HG02870 (cell line): ENCODE measurements around the gene TOMM6.

ENCODE experiments used
- ATAC-seq: cut with Tn5 transposase; IDR thresholded peaks from one replicate; pipeline ENCODE4 v1.9.1; 2021; ENCODE audit warnings: mild to moderate bottlenecking, moderate library complexity; ENCODE audit not compliant: unreplicated experiment

The TOMM6 gene

DNA sequence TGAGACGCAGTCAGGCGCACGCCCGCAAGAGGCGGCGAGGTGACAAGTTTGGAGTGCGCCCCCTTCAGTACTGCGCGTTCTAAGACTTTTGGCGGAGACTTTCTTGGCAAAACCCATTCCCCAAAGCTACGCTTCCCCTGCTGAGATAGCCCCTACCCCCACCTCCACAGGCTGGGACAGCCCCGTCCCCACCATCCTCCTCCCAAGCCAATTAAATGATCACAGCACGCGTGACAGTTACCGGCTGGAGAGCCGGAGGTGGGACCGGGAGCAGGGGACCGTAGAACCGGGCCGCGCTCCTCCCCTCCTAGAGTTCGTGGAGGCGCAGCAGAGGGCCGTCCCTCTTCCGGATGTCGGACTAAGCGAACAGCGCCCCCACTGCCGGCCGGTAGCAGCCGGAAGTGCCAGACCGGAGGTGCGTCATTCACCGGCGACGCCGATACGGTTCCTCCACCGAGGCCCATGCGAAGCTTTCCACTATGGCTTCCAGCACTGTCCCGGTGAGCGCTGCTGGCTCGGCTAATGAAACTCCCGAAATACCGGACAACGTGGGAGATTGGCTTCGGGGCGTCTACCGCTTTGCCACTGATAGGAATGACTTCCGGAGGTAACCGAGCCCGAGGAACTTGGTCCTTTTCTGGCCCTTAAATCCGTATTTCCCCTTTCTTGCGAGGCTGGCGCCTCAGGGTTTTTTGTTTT lies at the start of gene TOMM6:
Gene TOMM6, plus strand, starts transcription at position 476 of the 699 bp plus-strand sequence. Its CDS starts 4 bp downstream, at position 480.
- ATAC-seq = peak; percentile 79

DNA sequence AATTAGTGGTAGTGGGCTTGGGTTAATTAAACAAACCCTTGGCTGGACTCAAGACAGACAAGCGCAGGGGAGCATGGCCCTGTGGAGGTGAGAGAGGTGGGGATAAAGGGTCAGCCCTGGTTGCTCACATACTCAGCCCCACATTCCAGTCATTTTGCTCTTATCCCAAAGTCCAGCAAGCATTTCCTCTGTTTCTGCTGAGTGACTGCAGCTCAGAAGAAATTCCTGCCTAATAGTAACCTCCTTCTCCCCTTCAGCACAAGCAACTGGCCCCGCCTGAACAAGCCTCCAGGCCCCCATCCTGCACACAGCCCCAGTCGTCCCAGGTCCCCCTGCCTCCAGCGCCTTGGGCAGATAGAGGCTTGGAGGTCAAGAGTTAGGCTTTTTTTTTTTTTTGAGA lies 48.5 kb upstream of the TOMM6 start:
- no peak for ATAC-seq

DNA sequence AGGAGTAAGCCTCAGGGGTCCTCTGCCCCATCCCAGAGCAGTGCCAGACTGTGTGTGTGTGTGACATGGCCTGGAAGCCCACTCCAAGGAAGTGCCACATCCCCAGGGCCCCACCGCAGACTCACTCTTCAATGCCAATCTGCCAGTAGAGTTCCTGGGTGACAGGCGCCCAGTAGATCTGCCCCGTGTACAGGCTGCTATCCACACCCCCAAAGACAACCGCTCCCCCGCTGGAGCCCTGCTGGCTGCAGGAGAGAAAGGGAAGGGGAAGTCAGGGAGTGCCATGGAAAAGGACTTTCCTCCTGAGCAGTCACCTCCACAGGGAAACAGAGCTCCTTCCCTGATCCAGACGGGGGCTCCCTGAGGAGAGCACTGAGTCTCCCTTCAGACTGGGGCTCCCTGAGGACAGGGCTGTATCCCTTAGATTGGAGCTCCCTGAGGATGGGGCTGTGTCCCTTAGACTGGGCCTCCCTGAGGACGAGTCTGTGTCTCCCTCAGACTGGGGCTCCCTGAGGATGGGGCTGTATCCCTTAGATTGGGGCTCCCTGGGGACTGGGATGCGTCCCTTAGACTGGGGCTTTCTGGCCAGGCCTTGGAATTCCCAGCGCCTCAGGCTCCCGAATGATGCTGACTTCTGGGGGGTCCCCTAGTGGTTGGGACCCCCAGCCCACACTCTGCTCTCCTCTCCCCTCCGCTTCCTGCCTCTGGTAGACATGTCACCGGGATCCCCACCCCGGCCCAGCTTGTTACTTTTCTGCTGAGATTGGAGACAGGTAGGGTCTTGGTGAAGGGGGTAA lies 46.9 kb upstream of the TOMM6 start:
- ATAC-seq = no peak

DNA sequence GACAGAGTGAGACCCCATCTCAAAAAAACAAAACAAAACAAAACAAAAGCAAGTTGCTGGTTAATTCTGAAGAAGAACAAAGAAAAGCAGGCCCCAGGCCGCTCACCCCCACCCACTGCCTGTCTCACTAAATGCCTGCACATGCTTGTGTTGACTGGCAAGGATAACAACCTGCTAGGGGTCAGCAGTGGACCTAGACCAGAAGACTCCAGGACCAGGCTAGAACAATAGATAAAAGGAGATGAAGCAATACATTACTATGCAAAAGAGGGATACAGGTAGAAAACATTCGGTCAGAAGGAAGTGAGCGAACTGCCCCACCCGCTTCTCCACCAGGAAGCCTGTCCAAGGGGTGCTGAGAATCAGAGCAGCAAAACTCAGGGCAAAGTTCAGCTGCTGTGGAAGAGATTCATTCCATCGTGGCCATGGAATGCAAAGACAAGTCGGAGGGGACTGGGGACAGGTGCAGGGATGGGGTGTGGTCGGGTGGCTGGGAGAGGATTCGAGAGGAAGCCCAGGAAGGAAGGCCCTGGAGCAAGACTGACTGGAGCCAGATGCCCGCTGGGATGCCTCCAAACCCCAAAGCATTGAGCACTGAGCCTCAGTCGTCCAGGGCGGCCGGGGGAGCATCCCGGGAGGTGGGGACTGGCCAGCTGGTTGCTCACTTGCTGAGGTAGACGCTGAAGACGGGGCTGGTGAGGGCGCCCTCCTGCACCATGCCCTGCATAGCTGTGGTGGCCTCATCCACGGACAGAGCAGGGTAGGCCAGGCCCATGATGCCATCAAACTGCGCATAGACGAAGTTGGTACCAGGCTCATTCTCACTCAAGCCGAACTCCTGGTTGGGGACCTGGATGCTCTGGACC lies 45.6 kb upstream of the TOMM6 start:
- no peak for ATAC-seq

DNA sequence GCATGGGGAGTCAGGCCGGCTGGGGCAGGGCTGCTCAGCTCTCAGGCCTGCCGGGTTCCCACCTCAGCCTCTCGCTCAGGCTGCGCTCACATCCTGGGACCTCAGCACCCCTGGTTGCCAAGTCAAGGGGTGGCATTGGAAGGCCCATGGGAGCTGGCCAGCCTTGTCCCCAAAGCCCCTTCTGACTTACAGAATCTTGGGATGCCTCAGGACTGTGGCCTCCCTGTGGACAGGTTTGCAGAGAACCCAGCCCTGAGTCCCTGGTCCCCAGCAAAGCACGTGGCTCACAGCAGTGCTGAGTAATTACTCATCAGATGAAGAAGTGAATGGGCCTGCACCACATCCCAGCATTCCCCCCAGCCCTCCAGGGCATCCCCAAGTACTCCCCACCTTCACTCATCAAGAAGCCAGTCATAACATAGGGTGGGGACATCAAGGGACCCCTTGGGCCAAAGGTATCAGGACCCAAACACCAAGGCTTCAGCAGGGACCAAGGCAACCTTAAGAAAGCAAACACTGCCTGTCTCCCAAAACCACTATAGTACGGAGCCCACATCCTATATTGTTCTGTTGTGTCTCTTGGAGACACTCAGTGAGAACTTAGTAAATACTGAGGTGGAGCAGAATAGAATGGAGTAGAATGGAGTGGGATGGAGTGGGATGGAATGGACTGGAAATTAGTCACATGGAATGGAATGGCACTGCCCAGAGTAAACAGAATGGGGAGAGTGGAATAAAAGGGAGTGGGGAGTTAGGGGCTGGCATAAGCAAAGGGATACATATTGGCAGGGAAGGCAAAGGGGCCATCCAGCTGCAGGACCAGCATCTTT lies 43.9 kb upstream of the TOMM6 start:
- no peak for ATAC-seq

DNA sequence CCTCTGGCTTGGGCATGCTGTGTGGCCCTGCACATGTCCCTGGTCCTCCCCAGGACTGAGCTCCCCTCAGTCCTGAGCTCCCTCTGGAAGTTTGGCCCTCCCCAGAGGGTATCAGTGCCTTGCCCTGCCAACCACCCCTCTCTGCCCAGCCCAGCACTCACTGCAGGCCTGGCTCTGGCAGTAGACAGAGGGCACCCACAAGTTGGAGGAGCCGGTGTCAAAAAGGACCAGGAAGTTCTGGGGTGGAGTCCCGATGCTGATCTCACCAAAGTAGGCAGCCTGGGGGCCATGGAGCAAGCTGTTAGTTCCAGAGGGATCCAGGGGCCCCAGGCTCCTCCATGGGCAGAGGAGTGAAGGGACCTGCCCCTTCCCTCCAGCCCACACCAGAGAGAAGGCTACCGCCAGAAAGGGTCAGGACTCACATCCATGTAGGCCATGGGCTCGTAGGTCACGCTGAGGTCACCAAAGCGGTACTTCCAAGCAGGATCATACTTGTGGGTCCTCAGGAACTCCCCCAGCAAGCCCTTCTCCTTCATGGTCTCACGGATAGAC lies 43.2 kb upstream of the TOMM6 start:
- ATAC-seq = no peak

DNA sequence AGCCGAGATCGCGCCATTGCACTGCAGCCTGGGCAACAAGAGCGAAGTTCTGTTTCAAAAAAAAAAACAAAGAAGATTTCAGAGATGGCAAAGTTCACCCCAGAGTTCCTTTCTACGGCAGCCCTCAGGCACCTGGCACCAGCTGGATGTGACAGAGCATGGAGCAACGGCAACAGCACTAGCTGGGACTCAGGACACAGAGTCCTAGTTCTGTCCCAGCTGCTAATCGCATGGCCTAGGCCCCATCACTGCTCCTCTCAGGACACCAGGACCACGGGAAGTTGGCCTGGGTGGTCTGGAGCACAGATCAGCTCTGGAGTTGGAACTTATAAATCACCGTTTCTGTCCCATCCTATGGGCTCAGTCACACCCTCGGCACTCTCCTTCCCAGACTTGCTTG lies 41.4 kb upstream of the TOMM6 start:
- no peak for ATAC-seq

DNA sequence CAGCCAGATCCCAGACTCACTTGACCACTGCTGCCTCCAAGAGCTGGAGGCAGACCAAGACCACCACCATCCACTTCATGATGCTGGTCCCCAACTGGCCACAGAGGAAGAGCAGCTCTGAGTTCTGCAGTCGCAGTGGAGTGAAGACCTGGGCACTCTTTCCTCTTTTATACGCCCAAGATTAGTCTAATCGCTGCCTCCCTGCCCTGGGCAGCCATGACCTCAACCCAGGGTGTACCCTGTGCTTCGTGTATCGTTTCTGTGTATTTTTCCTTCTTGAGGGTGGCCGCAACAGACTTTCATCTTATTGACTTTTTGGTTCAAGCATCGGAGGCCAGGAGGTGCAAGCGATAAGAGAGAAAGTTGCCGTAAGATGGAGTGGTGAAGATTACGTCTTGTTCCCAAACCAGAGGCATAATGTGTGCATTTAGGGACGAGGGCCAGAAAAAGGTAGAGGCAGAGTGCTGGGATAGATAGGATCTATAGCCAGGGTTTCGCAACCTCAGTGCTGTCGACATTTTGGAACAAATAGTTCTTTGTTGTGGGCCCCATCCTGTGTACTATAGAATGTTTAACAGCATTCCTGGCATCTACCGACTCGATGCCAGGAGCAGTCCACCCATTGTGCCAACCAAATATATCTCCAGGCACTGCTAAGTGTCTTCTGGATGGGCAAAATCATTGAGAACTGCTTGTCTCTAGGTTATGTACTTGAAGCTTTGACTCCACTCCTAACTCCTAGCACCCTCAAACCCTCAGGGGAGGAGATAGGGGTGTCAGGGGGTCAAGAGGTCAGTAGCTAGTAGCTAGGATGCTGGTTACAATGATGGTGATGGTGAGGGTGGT lies 40.0 kb upstream of the TOMM6 start, which contains the start of gene PGC:
Gene PGC, minus strand, starts transcription at position 142 of the 846 bp plus-strand sequence. Its CDS starts 63 bp downstream, at position 79.
- ATAC-seq = no peak

DNA sequence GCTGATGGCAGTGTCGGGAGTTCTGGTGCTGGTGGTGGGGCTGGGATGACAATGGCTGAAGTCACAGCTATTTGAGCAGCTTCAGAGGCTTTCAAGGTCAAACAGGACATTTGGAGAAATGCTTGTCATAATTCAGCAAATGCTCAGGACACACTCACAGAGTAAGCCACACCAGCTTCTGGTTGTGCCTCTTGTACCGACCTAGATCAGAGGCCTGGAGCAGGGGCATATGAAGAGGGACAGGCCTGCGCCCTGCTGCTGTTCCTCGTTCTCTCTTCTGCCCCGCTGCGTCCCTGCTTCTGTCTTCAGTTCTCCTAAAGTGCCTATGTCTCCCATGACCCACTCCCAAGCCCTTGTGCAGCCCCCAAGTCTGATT lies 39.4 kb upstream of the TOMM6 start:
- no peak for ATAC-seq

DNA sequence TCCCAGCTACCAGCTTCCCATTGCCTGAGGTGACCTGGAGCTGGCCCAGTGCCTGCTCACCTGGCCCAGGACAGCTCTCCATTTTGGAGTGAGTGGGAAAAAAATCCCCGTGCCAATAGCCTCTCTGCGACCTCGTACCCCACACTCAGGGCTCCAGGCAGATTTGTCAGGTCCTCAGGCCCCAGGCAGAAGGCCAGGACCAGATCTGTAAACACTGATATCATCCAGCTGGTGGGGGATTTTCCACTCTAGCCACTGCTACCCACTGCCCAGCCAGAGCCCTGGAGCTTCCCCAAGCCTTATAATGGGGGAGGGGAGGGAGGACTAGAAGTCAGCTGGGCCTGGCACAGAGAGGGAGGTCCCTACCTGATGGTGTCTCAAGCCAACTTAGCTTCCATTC lies 39.0 kb upstream of the TOMM6 start:
- no peak for ATAC-seq

DNA sequence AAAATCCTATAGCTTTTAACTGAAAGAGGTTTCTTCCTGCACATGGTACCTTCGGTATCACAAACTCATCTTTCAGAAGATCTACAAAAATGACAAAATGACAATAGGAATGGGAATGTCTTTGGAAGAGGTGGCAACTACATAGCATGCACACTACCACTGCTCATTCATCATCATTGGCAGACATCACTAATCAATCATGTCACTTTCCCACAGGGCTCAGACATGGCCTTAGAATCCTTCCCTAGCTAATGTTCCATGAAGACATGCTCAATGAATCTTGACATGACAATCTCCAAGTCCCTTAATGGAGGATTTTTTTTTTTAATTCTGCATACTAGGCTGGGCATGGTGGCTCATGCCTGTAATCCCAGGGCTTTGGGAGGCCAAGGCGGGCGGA lies 37.1 kb upstream of the TOMM6 start:
- no peak for ATAC-seq

DNA sequence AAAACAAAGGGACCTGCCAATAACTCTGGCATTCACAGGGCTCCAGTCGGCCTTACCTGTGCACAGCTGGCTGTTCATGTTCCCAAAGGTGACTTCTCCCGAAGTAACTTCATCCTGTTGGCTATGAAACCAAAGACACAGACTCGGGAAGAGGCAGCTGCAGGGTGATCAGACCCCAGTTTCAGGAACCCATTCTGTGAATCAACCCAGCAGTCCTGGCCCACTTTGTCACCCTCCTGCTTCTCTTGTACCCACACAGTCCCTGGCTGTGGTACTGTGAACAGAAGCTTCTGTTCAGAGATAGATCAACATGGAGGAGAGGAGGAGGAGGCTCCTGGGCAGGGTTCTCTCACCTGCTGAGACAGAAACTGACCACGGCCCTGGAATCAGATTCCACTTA lies 31.6 kb upstream of the TOMM6 start:
- no peak for ATAC-seq

DNA sequence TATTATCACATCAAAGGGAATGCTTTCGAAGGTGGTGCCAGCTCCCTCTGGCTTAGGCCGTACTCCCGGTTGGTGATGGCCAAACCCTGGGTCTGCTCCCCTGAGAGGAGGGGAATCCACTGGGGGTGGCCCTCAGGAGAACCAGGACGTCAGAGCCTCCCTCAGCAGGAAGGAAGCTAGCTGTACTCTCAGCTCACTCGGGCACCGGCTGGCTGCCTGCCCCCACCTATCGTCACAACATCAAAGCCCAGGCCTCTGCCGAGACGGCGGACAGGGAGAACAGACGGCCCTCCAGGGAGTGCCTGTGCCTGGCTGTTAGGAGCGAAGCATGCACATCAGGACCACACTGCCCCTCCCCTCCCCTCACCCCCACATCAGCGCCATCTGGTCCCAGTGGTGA lies 31.1 kb upstream of the TOMM6 start:
- ATAC-seq = no peak

DNA sequence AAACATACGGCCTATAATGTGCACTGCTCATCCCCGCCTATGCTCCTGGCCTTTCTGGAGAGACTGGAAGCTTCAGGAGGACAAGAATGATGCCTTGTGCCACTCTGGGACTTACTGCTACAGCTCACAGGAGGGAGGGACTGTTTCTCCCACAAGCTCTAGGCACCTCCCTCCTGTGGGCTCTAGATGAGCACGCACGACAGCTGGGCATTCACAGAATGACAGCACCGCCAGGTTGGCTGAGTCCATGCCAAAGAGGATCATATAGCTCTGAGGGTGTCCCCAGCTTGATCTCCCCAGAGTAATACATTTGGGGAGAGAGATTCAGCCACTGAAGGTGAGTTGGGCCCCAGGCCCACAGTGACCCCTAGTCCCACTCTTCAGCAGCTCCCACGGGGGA lies 30.2 kb upstream of the TOMM6 start:
- no peak for ATAC-seq

DNA sequence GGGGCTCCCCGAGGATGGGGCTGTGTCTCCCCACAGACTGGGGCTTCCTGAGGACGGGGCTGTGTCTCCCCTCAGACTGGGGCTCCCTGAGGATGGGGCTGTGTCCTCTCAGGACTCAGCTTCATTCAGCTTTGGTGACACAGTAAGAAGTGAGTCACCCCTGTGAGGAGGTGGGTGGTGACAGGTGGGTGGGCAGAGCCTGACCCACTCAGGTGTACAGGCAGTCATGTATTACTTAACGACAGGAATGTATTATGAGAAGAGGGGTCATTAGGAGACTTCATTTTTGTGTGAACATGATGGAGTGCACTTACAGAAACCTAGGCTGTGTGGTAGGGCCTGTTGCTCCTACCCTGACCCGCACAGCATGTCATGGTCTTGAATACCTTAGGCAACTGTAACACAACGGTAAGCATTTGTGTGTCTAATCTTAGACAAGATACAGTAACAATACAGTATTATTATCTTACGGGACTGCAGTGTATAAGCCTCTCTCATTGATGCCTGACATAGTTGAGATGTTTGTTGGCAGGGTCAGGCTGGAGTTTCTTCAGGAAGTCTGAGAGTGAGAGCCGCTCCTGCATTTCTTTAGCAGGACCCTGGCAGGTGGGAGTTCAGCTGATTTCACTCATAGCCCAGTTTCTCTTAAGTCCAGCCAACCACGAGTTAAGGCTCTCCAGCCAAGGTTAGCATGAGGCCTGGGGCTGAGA lies 29.4 kb upstream of the TOMM6 start:
- no peak for ATAC-seq

DNA sequence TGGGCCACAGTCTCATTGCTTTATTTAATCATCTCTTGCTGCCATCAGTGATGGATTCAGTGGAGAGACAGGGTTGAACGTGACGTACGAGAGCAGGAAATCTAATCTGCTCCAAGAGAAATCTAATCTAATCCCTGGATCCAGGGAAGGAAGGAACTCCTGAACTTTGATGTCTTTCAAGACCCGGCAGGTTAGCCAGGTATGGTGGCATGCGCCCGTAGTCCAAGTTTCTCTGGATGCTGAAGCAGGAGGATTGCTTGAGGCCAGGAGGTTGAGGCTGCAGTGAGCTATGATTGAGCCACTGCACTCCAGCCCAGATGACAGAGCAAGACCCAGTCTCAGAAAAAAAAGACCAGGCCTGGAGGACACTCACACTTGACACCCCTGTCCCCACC lies 28.9 kb upstream of the TOMM6 start:
- no peak for ATAC-seq

DNA sequence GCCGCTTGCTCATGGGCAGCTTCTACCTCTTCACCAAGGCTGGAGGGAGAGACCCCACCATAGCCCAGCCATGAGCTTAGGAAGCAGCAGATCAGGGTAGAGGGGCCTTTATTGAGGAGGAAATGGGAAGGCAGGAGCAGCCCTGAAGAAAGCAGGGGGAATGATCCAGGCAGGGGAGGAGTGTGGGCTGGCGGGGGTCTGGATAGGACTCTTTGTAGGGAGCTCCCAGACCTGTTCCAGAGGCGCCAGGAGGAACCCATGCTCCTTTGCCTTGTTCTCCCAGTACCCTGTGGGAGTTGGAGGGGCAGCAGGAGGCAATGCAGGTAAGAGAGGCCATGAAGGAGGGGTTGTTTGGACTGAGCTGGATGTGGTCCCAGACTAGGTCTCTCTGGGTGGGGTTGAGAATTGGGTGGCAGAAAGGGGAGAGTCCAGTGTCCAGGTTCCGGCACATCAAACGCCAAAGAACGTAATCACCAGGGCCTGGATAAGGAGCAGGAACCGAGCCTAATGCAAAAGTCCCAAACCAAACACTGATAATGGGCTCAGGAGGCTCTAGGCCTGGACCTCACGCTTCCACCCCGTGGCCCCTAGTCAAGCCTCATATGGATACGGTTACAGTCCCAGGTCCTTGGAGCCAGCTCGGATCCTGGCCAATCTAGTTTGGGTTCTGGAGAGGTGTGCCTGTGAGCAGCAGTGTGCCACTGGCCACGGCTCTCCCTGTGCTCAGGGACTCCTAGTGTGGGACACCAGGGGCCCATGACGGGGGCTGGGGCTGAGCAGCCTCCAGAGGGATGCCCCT lies 28.2 kb upstream of the TOMM6 start:
- no peak for ATAC-seq
